HG02981 (cell line): Measurements from ENCODE around the gene MAB21L4.

Source experiments
- ATAC-seq: cut with Tn5 transposase; IDR thresholded peaks from one replicate; pipeline ENCODE4 v1.9.1; 2021; ENCODE audit warnings: mild to moderate bottlenecking, moderate library complexity; ENCODE audit not compliant: unreplicated experiment

Gene MAB21L4

GRCh38 chr2:240884745-240885144, 11.2 kb downstream of the MAB21L4 start:
- ATAC-seq, result no peak

GRCh38 chr2:240884221-240884620, 11.7 kb downstream of the MAB21L4 start:
- no peak for ATAC-seq

- no peak for ATAC-seq
Observed at GRCh38 chr2:240881913-240882312, 14.0 kb downstream of the MAB21L4 start.

- ATAC-seq, result no peak
Observed at GRCh38 chr2:240879105-240879504, 16.9 kb downstream of the MAB21L4 start.

- ATAC-seq, result no peak
Observed at GRCh38 chr2:240878341-240878936, 17.5 kb downstream of the MAB21L4 start.

GRCh38 chr2:240877460-240878340, 18.3 kb downstream of the MAB21L4 start:
- ATAC-seq, result no peak

GRCh38 chr2:240876475-240877251, 19.3 kb downstream of the MAB21L4 start:
- no peak for ATAC-seq

- no peak for ATAC-seq
Observed at GRCh38 chr2:240876035-240876474, 19.9 kb downstream of the MAB21L4 start.

- ATAC-seq, result no peak
Observed at GRCh38 chr2:240875228-240876034, 20.5 kb downstream of the MAB21L4 start.

- no peak for ATAC-seq
Observed at GRCh38 chr2:240874715-240875227, 21.2 kb downstream of the MAB21L4 start.

GRCh38 chr2:240873805-240874714, 21.9 kb downstream of the MAB21L4 start:
- no peak for ATAC-seq

- ATAC-seq, result no peak
Observed at GRCh38 chr2:240873098-240873788, 22.7 kb downstream of the MAB21L4 start.

- no peak for ATAC-seq
Observed at GRCh38 chr2:240872317-240873097, 23.4 kb downstream of the MAB21L4 start.

- ATAC-seq, result no peak
Observed at GRCh38 chr2:240871071-240871958, 24.6 kb downstream of the MAB21L4 start.

- ATAC-seq, result no peak
Observed at GRCh38 chr2:240869956-240870875, 25.7 kb downstream of the MAB21L4 start.
